ENCODE data around the gene CTDSP1.

- no peak for TF ChIP-seq CTCF (IDR thresholded peaks at IDR 0.05; ENCODE audit: low read length)
- TF ChIP-seq EZH2 (optimal IDR thresholded peaks at IDR 0.05; ENCODE audit: low read depth, low read length): no peak
Measured at GRCh38 chr2:218448934-218449333, 49.3 kb downstream of the CTDSP1 start.
